Activated naive CD8-positive, alpha-beta T cell treated with anti-CD3 and anti-CD28 coated beads, Interleukin-2, amount 10 ng/mL, durations not matched to agents 7 days and 5 days (primary cell): ENCODE measurements around the gene SEBOX. TPM values are rescaled to one million over a fixed set of nuclear protein-coding genes. Genes with fewer than 3 reads are reported as not detected.
"Not testable (repeated sequence)": the region's sequence is repeated elsewhere in the genome, so short reads cannot be mapped to it uniquely, and the experiment has no call there.

Experiments
- ATAC-seq: fragments of 150-1000 bp; cut with Tn5 transposase; one replicate; pipeline ENCODE4 v1.10.0; 2021; ENCODE audit warnings: low read depth, moderate library complexity
- POLR2A ChIA-PET: fragments of 350-600 bp; sonication (Branson Sonifier 250); formaldehyde crosslinking; loops from one replicate; lab custom pipeline; 2021; ENCODE audit warnings: antibody characterized with exemption; lab: Charles Lee
- DNase-seq: peaks from one replicate; pipeline ENCODE4 v3.0.0; 2021
- H3K27ac Mint-ChIP-seq: one replicate; pipeline ENCODE4 v1.8.0; 2022; ENCODE audit warnings: mild to moderate bottlenecking, mixed read lengths
- H3K27me3 Mint-ChIP-seq: one replicate; pipeline ENCODE4 v1.8.0; 2022; ENCODE audit warnings: mild to moderate bottlenecking, moderate library complexity, mixed read lengths
- H3K36me3 Mint-ChIP-seq: one replicate; pipeline ENCODE4 v1.8.0; 2021; ENCODE audit warnings: mild to moderate bottlenecking, mixed read lengths
- H3K4me1 Mint-ChIP-seq: one replicate; pipeline ENCODE4 v1.8.0; 2021; ENCODE audit warnings: mixed read lengths
- H3K4me3 Mint-ChIP-seq: one replicate; pipeline ENCODE4 v1.8.0; 2022; ENCODE audit warnings: mild to moderate bottlenecking, moderate library complexity, mixed read lengths
- H3K9me3 Mint-ChIP-seq: one replicate; pipeline ENCODE4 v1.8.0; 2021; ENCODE audit warnings: mixed read lengths
- total RNA-seq, 2 experiments: library from RNA; stranded (reverse); gene quantifications; one replicate each; pipeline ENCODE4 v1.2.3, GENCODE V29; 2021

Gene SEBOX
- total RNA-seq, 2 experiments from 2014 or later = not detected

DNA sequence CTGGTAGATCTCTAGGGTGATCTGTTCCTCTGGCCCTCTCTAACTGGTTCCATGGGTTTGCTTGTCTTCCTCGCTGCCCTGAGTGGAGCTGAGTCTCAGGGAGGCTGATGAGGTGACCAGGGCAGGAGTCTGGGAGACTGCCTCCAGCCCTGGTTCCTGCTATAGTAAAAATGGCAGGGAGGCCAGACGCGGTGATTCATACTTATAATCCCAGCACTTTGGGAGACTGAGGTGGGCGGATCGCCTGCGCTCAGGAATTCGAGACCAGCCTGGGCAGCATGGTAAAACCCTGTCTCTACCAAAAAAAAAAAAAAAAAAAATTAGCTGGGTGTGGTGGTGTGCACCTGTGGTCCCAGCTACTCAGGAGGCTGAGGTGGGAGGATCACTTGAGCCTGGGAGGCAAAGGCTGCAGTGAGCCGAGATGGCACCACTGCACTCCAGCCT lies 26.2 kb downstream of the SEBOX start:
- not testable (repeated sequence) for H3K4me3 Mint-ChIP-seq, H3K27me3 Mint-ChIP-seq, H3K36me3 Mint-ChIP-seq, H3K9me3 Mint-ChIP-seq, H3K27ac Mint-ChIP-seq, DNase-seq, ATAC-seq
- POLR2A ChIA-PET = interaction anchor here (0.6 to 0.8 kb wide), 2 partner anchors 18 to 445 kb away, joined by 4 read pairs; partner anchors contain the start of gene POLDIP2
- peaks cover 26% of the 10 kb centered on the region for H3K4me1 Mint-ChIP-seq

DNA sequence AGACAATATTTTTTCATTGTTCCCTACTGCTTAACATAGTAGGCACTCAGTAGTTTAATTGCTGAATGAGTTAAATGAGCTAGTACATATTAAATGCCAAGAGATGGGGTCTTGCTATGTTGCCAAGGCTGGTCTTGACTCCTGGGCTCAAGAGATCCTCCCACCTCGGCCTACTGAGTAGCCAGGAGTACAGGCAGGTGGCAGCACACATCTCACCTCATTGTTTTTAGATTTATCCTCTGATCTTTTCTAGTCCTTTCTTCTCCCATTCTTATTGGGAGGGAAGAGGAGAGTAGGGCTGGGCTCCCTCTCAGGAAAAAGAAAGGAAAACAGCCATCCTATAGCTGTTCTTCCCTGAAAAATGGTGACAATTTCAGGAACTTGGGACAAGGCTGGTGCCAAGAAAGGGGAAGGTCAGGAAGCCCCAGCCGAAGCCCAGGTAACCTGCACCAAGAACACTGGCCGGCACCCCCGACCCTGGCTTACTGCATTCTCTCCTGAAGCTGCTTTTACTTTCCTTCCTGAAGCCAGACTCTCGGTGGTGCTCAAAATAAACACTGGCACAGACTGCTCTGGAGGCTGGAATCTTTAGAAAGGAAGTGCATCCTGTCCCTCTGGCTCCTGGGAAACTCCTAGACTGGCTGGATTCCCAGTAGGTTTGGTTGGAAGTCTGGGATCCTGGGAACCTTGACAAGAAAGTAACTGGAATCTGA lies 26.8 kb downstream of the SEBOX start:
- H3K4me3 Mint-ChIP-seq = no peak overlapping the region
- DNase-seq (no peak), ATAC-seq (no peak)
- H3K27ac Mint-ChIP-seq = no peak overlapping the region
- H3K36me3 Mint-ChIP-seq = peaks cover 4% of the 10 kb centered on the region
- H3K9me3 Mint-ChIP-seq = no peaks in the 10 kb centered on the region
- H3K27me3 Mint-ChIP-seq = no peaks in the 10 kb centered on the region
- POLR2A ChIA-PET = interaction anchor here (1.0 kb wide), 1 partner anchor 19 kb away, joined by 6 read pairs; the partner anchor contains the start of gene POLDIP2
- peaks cover 26% of the 10 kb centered on the region for H3K4me1 Mint-ChIP-seq

DNA sequence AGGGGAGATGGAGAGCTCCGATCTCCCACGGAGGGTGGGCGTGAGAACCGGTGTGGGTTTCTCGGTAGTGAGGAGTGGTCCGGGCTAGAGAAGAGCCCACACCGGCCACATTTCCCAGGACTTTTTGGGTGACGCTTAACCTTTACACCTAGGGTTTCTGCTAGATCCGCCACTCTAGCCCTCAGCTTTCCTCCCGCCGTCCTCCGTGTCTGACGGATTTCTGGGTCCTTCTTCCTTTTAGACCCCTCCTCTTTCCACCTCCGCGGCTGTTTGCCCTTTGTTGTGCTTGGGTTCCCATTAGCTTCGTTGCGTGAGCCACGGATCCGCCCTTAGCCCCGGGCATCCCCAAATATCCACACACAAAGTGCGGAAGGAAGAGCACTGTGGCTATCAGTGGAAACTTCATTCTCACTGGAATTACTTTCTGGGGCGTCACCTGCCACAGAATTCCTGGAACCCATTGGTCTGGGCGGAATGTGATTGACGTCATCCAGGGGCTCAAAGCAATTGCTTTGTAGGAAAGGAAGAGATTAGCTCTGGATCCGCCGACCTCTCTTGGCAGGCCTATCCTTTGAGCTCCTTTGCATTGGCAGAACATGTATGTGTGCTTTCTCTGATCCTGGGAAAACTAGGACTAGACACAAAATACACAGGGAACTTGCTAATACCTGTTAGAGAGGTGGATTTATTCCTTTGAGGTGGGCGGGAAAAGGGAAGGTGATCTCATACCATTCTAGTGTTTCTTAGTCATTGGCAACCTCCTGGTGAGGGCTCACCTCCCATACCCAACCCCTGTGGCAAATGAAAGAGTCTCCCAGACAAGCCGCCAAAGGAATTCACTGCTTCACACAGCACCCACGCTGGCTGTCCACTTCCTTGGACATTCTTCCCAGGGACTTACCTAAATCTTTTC lies 28.8 kb downstream of the SEBOX start:
- DNase-seq (no peak), ATAC-seq (no peak)
- Mint-ChIP-seq H3K27ac (peak overlapping the region; percentile 97), H3K9me3 (no peaks in the 10 kb centered on the region), H3K4me3 (peak overlapping the region; percentile 97), H3K27me3 (no peaks in the 10 kb centered on the region), H3K36me3 (peaks cover 2% of the 10 kb centered on the region), H3K4me1 (peaks cover 27% of the 10 kb centered on the region)
- POLR2A ChIA-PET = interaction anchor here (0.6 to 2.8 kb wide), 14 partner anchors 9 to 841 kb away, joined by 3 to 75 read pairs (median 6); partner anchors contain the start of genes POLDIP2 and TMEM97

DNA sequence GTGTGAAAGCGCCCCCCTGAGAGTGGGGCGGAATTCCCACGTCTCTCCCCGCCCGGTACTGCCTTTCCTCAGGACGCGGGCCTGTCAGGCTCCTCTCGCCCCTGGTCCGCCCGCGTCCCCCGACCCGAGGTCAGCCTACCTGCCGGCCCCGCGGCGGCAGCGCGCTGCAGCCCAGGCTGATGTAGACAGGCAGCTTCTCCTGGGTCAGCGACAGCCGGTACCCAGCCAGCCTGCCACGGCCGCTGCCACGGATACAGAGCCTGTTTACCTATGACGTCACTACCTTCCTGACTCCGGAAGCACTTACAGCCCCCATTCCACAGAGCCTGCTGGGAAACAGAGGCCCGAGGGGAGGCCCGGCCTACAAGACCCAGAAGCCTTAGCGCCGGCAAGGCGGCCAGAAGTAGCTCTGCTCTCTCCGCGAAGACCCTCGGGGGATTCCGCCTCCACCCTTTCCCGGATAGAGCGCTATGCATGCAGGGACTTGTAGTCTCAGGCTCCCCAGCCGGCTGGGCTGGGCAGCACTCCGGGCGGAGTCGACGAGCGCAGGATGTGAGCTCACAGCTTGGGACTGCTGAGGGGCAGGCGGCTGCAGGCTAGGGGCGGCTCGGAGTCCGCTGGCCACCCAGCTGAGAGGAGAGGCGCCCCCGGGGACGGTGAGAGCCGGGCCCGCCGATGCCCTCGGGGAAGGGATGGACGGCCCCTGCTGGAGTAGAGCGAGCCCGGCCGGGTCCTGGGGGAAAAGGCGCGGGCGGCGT lies 29.6 kb downstream of the SEBOX start, which contains the start of the genes IFT20 and TNFAIP1:
Gene IFT20, minus strand, starts transcription at position 272 of the 758 bp plus-strand sequence. CDS start 3,487 bp downstream, outside the sequence.
Gene TNFAIP1, plus strand, starts transcription at position 561 of the 758 bp plus-strand sequence. CDS start 3,761 bp downstream, outside the sequence.
- POLR2A ChIA-PET = interaction anchor here (0.6 to 2.8 kb wide), 15 partner anchors 10 to 842 kb away, joined by 3 to 75 read pairs (median 5); partner anchors contain the start of genes POLDIP2 and TMEM97
- Mint-ChIP-seq H3K4me1 (peaks cover 27% of the 10 kb centered on the region), H3K36me3 (peaks cover 2% of the 10 kb centered on the region), H3K27ac (peak within 1 kb of the TSS; percentile 97), H3K4me3 (peak within 1 kb of the TSS; percentile 97), H3K9me3 (no peaks in the 10 kb centered on the region), H3K27me3 (no peaks in the 10 kb centered on the region)
- DNase-seq (peak; percentile 92), ATAC-seq (peak; percentile 97)

DNA sequence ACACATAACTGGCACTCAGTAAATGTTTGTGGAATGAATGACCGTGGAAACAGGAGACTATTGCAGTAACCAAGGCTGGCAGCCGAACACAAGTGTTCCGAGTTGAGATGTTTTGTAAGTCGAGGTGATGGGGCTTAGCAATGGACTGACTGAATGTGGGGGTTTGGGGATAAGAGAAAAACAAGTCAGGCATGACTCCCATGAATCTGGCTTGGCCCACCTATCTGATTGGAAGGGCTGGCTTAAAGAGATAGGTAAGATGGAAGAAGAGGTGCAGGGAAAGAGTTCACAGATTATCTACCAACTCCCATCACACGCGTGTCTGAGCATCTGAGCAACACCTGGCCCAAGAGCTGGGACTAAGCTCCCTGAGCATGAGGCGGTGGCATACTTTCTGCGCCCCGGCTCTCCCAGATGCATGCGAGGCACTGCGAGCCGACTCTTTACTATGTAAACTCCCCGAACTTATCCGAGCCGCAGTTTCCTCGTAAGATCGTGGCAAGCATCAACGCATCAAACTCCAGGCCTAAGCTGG lies 30.3 kb downstream of the SEBOX start:
- POLR2A ChIA-PET = interaction anchor here (1.1 to 2.8 kb wide), 8 partner anchors 13 to 293 kb away, joined by 3 to 75 read pairs (median 8); partner anchors contain the start of genes POLDIP2 and TMEM97
- H3K4me3 Mint-ChIP-seq = peak overlapping the region; percentile 97
- no peaks in the 10 kb centered on the region for H3K9me3 Mint-ChIP-seq
- DNase-seq (no peak), ATAC-seq (no peak)
- H3K27me3 Mint-ChIP-seq = no peaks in the 10 kb centered on the region
- peaks cover 27% of the 10 kb centered on the region for H3K4me1 Mint-ChIP-seq
- no peaks in the 10 kb centered on the region for H3K36me3 Mint-ChIP-seq
- peak overlapping the region; percentile 97 for H3K27ac Mint-ChIP-seq

DNA sequence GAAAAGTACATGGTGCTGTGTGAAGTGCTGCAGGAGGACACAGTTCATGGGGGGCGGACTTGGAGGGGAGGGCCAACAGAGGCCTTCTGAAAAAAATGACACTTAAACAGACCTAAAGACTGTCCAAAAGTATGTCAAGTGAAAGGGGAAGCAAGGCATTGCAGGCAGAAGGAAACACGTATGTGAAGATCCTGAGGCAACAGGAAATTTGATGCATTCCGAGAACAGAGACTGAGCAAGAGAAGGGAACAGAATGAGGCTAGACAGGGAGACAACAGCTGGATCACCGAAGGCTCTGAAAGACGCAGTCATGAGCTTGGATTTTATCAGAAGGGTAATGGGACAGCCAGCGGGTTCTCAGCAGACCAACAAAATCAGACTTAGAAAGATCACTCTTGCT lies 30.8 kb downstream of the SEBOX start:
- Mint-ChIP-seq H3K4me3 (peak overlapping the region; percentile 97), H3K27ac (peak overlapping the region; percentile 97), H3K27me3 (no peaks in the 10 kb centered on the region), H3K9me3 (no peaks in the 10 kb centered on the region), H3K36me3 (no peaks in the 10 kb centered on the region), H3K4me1 (peaks cover 27% of the 10 kb centered on the region)
- no peak for ATAC-seq
- no peak for DNase-seq
- POLR2A ChIA-PET = interaction anchor here (1.1 to 2.8 kb wide), 3 partner anchors 13 to 23 kb away, joined by 3 to 75 read pairs (median 24); partner anchors contain the start of genes POLDIP2 and TMEM97

DNA sequence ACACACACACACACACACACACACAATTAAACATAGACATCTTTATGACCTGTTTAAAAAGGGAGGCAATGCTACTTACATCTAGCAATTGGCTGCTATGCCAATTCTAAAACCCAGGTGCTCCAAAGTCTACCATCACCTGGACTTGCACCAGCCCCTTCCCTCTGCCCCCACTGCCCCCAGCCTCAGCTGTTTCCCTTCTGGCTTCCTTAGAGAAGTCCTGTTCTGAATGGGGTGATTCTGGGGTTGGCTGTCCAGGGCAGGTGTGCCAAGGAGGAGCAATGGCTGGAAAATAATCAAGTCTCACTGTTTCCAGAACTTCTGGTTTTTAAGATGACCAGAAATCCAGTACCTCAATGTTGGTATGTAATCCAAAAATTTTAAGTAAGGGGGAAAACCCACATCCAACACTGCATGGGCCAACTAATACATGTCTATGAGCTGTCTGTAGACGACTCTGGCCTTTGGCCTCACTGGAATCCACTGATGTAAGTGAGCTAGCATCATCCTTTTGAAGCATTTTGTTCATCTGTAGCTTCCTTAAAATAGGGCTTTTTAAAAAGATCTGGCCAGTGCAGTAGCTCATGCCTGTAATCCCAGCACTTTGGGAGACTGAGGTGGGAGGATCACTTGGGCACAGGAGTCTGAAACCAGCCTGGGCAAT lies 31.8 kb downstream of the SEBOX start:
- peaks cover 23% of the 10 kb centered on the region for H3K4me1 Mint-ChIP-seq
- POLR2A ChIA-PET = interaction anchor here (0.6 to 0.7 kb wide), 2 partner anchors 15 to 49 kb away, joined by 3 read pairs; no protein-coding TSS in a partner anchor
- H3K9me3 Mint-ChIP-seq = no peaks in the 10 kb centered on the region
- H3K27me3 Mint-ChIP-seq = no peaks in the 10 kb centered on the region
- H3K27ac Mint-ChIP-seq = no peak overlapping the region
- H3K36me3 Mint-ChIP-seq = no peaks in the 10 kb centered on the region
- H3K4me3 Mint-ChIP-seq = no peak overlapping the region
- ATAC-seq (no peak), DNase-seq (no peak)

DNA sequence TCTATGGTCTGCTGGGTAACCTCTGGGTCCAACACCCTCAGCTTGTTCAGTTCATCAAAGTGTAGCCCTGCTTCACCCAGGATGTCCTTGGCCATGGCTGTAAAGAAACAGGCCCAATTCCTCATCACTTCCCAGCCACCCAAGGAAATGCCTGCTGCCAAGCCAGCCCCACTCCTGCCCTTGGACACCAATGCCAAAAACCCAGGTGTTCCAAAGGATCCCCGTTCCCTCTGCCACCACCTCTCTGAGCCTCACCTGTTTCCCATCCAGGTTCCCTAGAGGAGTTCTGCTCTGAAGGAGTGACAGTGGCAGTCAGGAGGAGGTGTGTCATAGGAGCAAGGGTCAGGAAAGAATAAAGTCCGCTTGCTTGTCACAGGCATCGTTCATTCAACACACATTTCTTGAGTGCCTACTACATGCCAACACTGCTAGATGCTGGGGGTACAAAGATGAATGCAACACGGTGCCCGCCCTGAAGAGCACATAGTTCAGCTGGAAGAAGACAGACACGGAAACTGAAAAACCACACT lies 33.0 kb downstream of the SEBOX start:
- H3K27me3 Mint-ChIP-seq = no peaks in the 10 kb centered on the region
- no peaks in the 10 kb centered on the region for H3K9me3 Mint-ChIP-seq
- DNase-seq = no peak
- H3K27ac Mint-ChIP-seq = no peak overlapping the region
- no peak overlapping the region for H3K4me3 Mint-ChIP-seq
- no peak for ATAC-seq
- no peaks in the 10 kb centered on the region for H3K36me3 Mint-ChIP-seq
- H3K4me1 Mint-ChIP-seq = peaks cover 17% of the 10 kb centered on the region
- POLR2A ChIA-PET = interaction anchor here (0.7 to 0.9 kb wide), 2 partner anchors 11 to 14 kb away, joined by 3 read pairs; no protein-coding TSS in a partner anchor

DNA sequence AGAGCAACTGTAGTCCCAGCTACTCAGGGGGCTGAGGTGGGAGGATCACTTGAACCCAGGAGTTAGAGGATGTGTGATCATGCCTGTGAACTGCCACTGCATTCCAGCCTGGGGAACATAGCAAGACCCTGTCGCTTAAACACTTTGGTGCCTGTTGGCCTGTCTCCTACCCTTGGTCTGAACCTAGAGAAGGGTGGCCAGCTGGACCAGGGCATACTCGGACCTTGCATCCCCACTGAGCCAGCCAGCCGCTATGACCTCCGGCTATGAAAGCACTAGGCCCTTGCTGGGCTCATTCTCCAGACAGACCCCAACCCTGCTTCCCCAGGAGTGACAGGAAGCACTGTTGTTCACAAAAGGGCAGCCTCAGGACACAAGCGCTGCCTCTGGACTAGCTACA lies 34.3 kb downstream of the SEBOX start:
- Mint-ChIP-seq H3K36me3 (peaks cover 1% of the 10 kb centered on the region), H3K9me3 (no peaks in the 10 kb centered on the region), H3K27me3 (no peaks in the 10 kb centered on the region), H3K4me1 (peaks cover 14% of the 10 kb centered on the region), H3K27ac (no peak overlapping the region), H3K4me3 (no peak overlapping the region)
- POLR2A ChIA-PET = interaction anchor here (0.9 kb wide), 1 partner anchor 10 kb away, joined by 3 read pairs; no protein-coding TSS in a partner anchor
- no peak for DNase-seq
- no peak for ATAC-seq

DNA sequence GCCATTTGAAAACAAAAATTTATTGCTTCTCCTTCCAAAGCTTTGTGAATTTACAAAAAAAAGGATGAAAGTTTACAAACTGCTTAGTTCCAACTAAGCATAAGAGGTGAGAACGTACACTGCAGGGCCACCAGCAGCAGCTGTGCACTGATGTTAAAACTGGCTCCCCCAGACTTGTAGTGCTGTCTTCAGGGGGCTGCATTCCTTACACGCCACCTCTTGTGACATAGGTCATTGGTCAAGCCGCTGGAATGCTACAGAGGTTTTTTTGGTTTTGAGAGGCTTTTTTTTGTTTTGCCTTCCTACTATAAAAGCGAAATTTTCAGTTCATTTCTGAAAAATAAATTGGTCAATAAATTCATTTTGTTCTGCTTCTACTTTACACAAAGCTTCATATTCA lies 36.7 kb downstream of the SEBOX start:
- Mint-ChIP-seq H3K4me3 (no peak overlapping the region), H3K27ac (no peak overlapping the region)
- POLR2A ChIA-PET = no interaction called here

DNA sequence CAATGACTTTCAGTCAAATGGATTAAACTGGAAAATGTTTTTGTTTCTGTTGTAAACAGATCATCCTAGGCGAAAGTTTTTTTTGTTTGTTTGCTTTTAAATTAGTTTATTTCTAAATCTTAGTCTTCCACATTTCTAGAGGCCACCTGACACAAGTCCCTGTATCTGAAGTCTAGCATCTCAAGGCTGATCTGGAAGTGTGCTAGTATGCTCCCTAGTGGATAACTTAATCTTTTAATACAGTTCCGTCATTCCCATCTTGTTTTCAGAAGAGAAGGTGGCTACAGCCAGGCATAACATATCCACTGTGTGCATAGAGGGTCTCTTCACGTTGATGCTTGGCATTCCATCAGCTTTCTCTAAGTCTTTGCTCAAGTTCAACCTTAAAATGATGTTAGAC lies 37.3 kb downstream of the SEBOX start:
- DNase-seq = no peak
- Mint-ChIP-seq H3K36me3 (peaks cover 1% of the 10 kb centered on the region), H3K27ac (no peak overlapping the region), H3K4me3 (no peak overlapping the region), H3K27me3 (no peaks in the 10 kb centered on the region), H3K4me1 (peaks cover 4% of the 10 kb centered on the region), H3K9me3 (no peaks in the 10 kb centered on the region)
- ATAC-seq = no peak
- POLR2A ChIA-PET = no interaction called here

More for the DNA sequence above, 36.7 kb downstream of the SEBOX start:
- Mint-ChIP-seq H3K4me1 (peaks cover 2% of the 10 kb centered on the region), H3K27me3 (no peaks in the 10 kb centered on the region), H3K9me3 (no peaks in the 10 kb centered on the region), H3K36me3 (peaks cover 1% of the 10 kb centered on the region)
- DNase-seq = no peak
- no peak for ATAC-seq
